ENCODE results near the gene AIG1. TPM values are rescaled to one million over a fixed set of nuclear protein-coding genes. Genes with fewer than 3 reads are reported as not detected.
"Not testable (repeated sequence)": the region's sequence is repeated elsewhere in the genome, so short reads cannot be mapped to it uniquely, and the experiment has no call there.

AIG1 gene
- total RNA-seq, 1 donor from 2014 or later: 2.6 TPM

GRCh38 chr6:143301188-143301587 is 240.5 kb downstream of the AIG1 start:
- no peak overlapping the region for H3K27ac Mint-ChIP-seq
- DNase-seq (ENCODE audit: low spot score): no peak

GRCh38 chr6:143307760-143308159 is 247.1 kb downstream of the AIG1 start:
- H3K36me3 Mint-ChIP-seq (ENCODE audit: low read depth); DNase-seq (ENCODE audit: low spot score); H3K27ac Mint-ChIP-seq; intact Hi-C loops (cut with micrococcal nuclease); H3K4me3 Mint-ChIP-seq; H3K9me3 Mint-ChIP-seq; H3K4me1 Mint-ChIP-seq (ENCODE audit: low read depth); H3K27me3 Mint-ChIP-seq (ENCODE audit: insufficient read depth): not testable (repeated sequence)

More at GRCh38 chr6:143301188-143301587, 240.5 kb downstream of the AIG1 start:
- H3K4me3 Mint-ChIP-seq: no peak overlapping the region
- intact Hi-C loops (cut with micrococcal nuclease): no loop called here
- H3K27me3 Mint-ChIP-seq (ENCODE audit: insufficient read depth): no peaks in the 10 kb centered on the region
- H3K9me3 Mint-ChIP-seq: peaks cover 9% of the 10 kb centered on the region
- H3K4me1 Mint-ChIP-seq (ENCODE audit: low read depth): no peaks in the 10 kb centered on the region
- H3K36me3 Mint-ChIP-seq (ENCODE audit: low read depth): no peaks in the 10 kb centered on the region

GRCh38 chr6:143313163-143313562 is 252.5 kb downstream of the AIG1 start:
- no peaks in the 10 kb centered on the region for H3K36me3 Mint-ChIP-seq (ENCODE audit: low read depth)
- H3K9me3 Mint-ChIP-seq: peaks cover 8% of the 10 kb centered on the region
- intact Hi-C loops (cut with micrococcal nuclease): no loop called here
- H3K27me3 Mint-ChIP-seq (ENCODE audit: insufficient read depth): no peaks in the 10 kb centered on the region
- H3K27ac Mint-ChIP-seq: no peak overlapping the region
- no peak overlapping the region for H3K4me3 Mint-ChIP-seq
- H3K4me1 Mint-ChIP-seq (ENCODE audit: low read depth): no peaks in the 10 kb centered on the region
- no peak for DNase-seq (ENCODE audit: low spot score)

- Mint-ChIP-seq H3K9me3 (peaks cover under 1% of the 10 kb centered on the region), H3K4me1 (ENCODE audit: low read depth) (no peaks in the 10 kb centered on the region), H3K4me3 (no peak overlapping the region), H3K27ac (no peak overlapping the region), H3K27me3 (ENCODE audit: insufficient read depth) (no peaks in the 10 kb centered on the region), H3K36me3 (ENCODE audit: low read depth) (no peaks in the 10 kb centered on the region)
- DNase-seq (ENCODE audit: low spot score): no peak
- intact Hi-C loops (cut with micrococcal nuclease): no loop called here
These were observed 260.9 kb downstream of the AIG1 start for GRCh38 chr6:143321491-143322086.

GRCh38 chr6:143322386-143322785 is 261.7 kb downstream of the AIG1 start:
- no peak overlapping the region for H3K27ac Mint-ChIP-seq
- H3K36me3 Mint-ChIP-seq (ENCODE audit: low read depth): no peaks in the 10 kb centered on the region
- intact Hi-C loops (cut with micrococcal nuclease): no loop called here
- no peaks in the 10 kb centered on the region for H3K4me1 Mint-ChIP-seq (ENCODE audit: low read depth)
- no peak overlapping the region for H3K4me3 Mint-ChIP-seq
- H3K9me3 Mint-ChIP-seq: no peaks in the 10 kb centered on the region
- no peaks in the 10 kb centered on the region for H3K27me3 Mint-ChIP-seq (ENCODE audit: insufficient read depth)
- no peak for DNase-seq (ENCODE audit: low spot score)

GRCh38 chr6:143323729-143324470 is 263.2 kb downstream of the AIG1 start:
- Mint-ChIP-seq H3K4me1 (ENCODE audit: low read depth) (no peaks in the 10 kb centered on the region), H3K27me3 (ENCODE audit: insufficient read depth) (no peaks in the 10 kb centered on the region), H3K4me3 (no peak overlapping the region), H3K9me3 (no peaks in the 10 kb centered on the region), H3K36me3 (ENCODE audit: low read depth) (no peaks in the 10 kb centered on the region), H3K27ac (no peak overlapping the region)
- intact Hi-C loops (cut with micrococcal nuclease): no loop called here
- no peak for DNase-seq (ENCODE audit: low spot score)

GRCh38 chr6:143325379-143326140 is 264.9 kb downstream of the AIG1 start:
- H3K27ac Mint-ChIP-seq: no peak overlapping the region
- no peaks in the 10 kb centered on the region for H3K4me1 Mint-ChIP-seq (ENCODE audit: low read depth)
- no peaks in the 10 kb centered on the region for H3K27me3 Mint-ChIP-seq (ENCODE audit: insufficient read depth)
- DNase-seq (ENCODE audit: low spot score): no peak
- no peak overlapping the region for H3K4me3 Mint-ChIP-seq
- no peaks in the 10 kb centered on the region for H3K36me3 Mint-ChIP-seq (ENCODE audit: low read depth)
- no peaks in the 10 kb centered on the region for H3K9me3 Mint-ChIP-seq
- intact Hi-C loops (cut with micrococcal nuclease): no loop called here

GRCh38 chr6:143328876-143329275 is 268.2 kb downstream of the AIG1 start:
- Mint-ChIP-seq H3K4me3 (no peak overlapping the region), H3K27me3 (ENCODE audit: insufficient read depth) (no peaks in the 10 kb centered on the region), H3K9me3 (no peaks in the 10 kb centered on the region), H3K36me3 (ENCODE audit: low read depth) (no peaks in the 10 kb centered on the region), H3K4me1 (ENCODE audit: low read depth) (no peaks in the 10 kb centered on the region), H3K27ac (no peak overlapping the region)
- intact Hi-C loops (cut with micrococcal nuclease): no loop called here
- no peak for DNase-seq (ENCODE audit: low spot score)

GRCh38 chr6:143329323-143329722 is 268.6 kb downstream of the AIG1 start:
- no peak for DNase-seq (ENCODE audit: low spot score)
- Mint-ChIP-seq H3K27me3 (ENCODE audit: insufficient read depth) (no peaks in the 10 kb centered on the region), H3K36me3 (ENCODE audit: low read depth) (no peaks in the 10 kb centered on the region), H3K27ac (no peak overlapping the region), H3K4me3 (no peak overlapping the region), H3K4me1 (ENCODE audit: low read depth) (no peaks in the 10 kb centered on the region), H3K9me3 (no peaks in the 10 kb centered on the region)
- intact Hi-C loops (cut with micrococcal nuclease): no loop called here

GRCh38 chr6:143331362-143331761 is 270.7 kb downstream of the AIG1 start:
- no peak overlapping the region for H3K27ac Mint-ChIP-seq
- H3K36me3 Mint-ChIP-seq (ENCODE audit: low read depth): no peaks in the 10 kb centered on the region
- H3K27me3 Mint-ChIP-seq (ENCODE audit: insufficient read depth): no peaks in the 10 kb centered on the region
- no peak overlapping the region for H3K4me3 Mint-ChIP-seq
- intact Hi-C loops (cut with micrococcal nuclease): loop anchor here (10.0 kb wide), 1 partner anchor 97 kb away; no protein-coding TSS in a partner anchor
- no peak for DNase-seq (ENCODE audit: low spot score)
- H3K4me1 Mint-ChIP-seq (ENCODE audit: low read depth): peaks cover 4% of the 10 kb centered on the region
- H3K9me3 Mint-ChIP-seq: no peaks in the 10 kb centered on the region

- DNase-seq (ENCODE audit: low spot score): no peak
- H3K36me3 Mint-ChIP-seq (ENCODE audit: low read depth): no peaks in the 10 kb centered on the region
- H3K27me3 Mint-ChIP-seq (ENCODE audit: insufficient read depth): no peaks in the 10 kb centered on the region
- H3K4me1 Mint-ChIP-seq (ENCODE audit: low read depth): peaks cover 4% of the 10 kb centered on the region
- intact Hi-C loops (cut with micrococcal nuclease): loop anchor here (10.0 kb wide), 1 partner anchor 97 kb away; no protein-coding TSS in a partner anchor
- no peaks in the 10 kb centered on the region for H3K9me3 Mint-ChIP-seq
- H3K27ac Mint-ChIP-seq: no peak overlapping the region
- no peak overlapping the region for H3K4me3 Mint-ChIP-seq
These were observed 271.6 kb downstream of the AIG1 start for GRCh38 chr6:143332153-143332845.

- DNase-seq (ENCODE audit: low spot score): no peak
- intact Hi-C loops (cut with micrococcal nuclease): loop anchor here (10.0 kb wide), 1 partner anchor 98 kb away; no protein-coding TSS in a partner anchor
- Mint-ChIP-seq H3K36me3 (ENCODE audit: low read depth) (no peaks in the 10 kb centered on the region), H3K4me3 (no peak overlapping the region), H3K27me3 (ENCODE audit: insufficient read depth) (no peaks in the 10 kb centered on the region), H3K4me1 (ENCODE audit: low read depth) (peaks cover 4% of the 10 kb centered on the region), H3K9me3 (no peaks in the 10 kb centered on the region), H3K27ac (no peak overlapping the region)
These were observed 272.4 kb downstream of the AIG1 start for GRCh38 chr6:143333081-143333480.
